ENCODE results near the gene TOLLIP.
"Not testable (repeated sequence)": the region's sequence is repeated elsewhere in the genome, so short reads cannot be mapped to it uniquely, and the experiment has no call there.

Gene TOLLIP

GRCh38 chr11:1264444-1264843, 45.0 kb downstream of the TOLLIP start:
- not testable (repeated sequence) for H3K9me3 ChIP-seq (ENCODE audit: control insufficient read depth, low read length); H3K4me3 ChIP-seq (ENCODE audit: insufficient read depth, low read depth, low read length, poor library complexity, severe bottlenecking); H3K36me3 ChIP-seq (ENCODE audit: control insufficient read depth, insufficient read depth, low read length); H3K27me3 ChIP-seq (replicated peaks; ENCODE audit: control insufficient read depth, insufficient read depth, low read length, poor library complexity, severe bottlenecking); H3K27ac ChIP-seq (ENCODE audit: insufficient read depth, low read length, poor library complexity, severe bottlenecking)
- peaks cover 14% of the 10 kb centered on the region for H3K4me1 ChIP-seq (ENCODE audit: control insufficient read depth, insufficient read depth, low read length, poor library complexity, severe bottlenecking)
- peak in 1 of 3 donors; percentile 16 for DNase-seq

- DNase-seq = no peak
- Histone ChIP-seq H3K27ac (ENCODE audit: insufficient read depth, low read length, poor library complexity, severe bottlenecking) (peak overlapping the region; percentile 66), H3K9me3 (ENCODE audit: control insufficient read depth, low read length) (no peaks in the 10 kb centered on the region), H3K4me3 (ENCODE audit: insufficient read depth, low read depth, low read length, poor library complexity, severe bottlenecking) (peak overlapping the region; percentile 68), H3K27me3 (replicated peaks; ENCODE audit: control insufficient read depth, insufficient read depth, low read length, poor library complexity, severe bottlenecking) (no peaks in the 10 kb centered on the region), H3K36me3 (ENCODE audit: control insufficient read depth, insufficient read depth, low read length) (no peaks in the 10 kb centered on the region), H3K4me1 (ENCODE audit: control insufficient read depth, insufficient read depth, low read length, poor library complexity, severe bottlenecking) (peaks cover 14% of the 10 kb centered on the region)
These were observed 46.4 kb downstream of the TOLLIP start for GRCh38 chr11:1263010-1263409.

GRCh38 chr11:1262172-1263006, 47.0 kb downstream of the TOLLIP start:
- Histone ChIP-seq H3K9me3 (ENCODE audit: control insufficient read depth, low read length) (no peaks in the 10 kb centered on the region), H3K36me3 (ENCODE audit: control insufficient read depth, insufficient read depth, low read length) (no peaks in the 10 kb centered on the region), H3K4me1 (ENCODE audit: control insufficient read depth, insufficient read depth, low read length, poor library complexity, severe bottlenecking) (peaks cover 14% of the 10 kb centered on the region), H3K4me3 (ENCODE audit: insufficient read depth, low read depth, low read length, poor library complexity, severe bottlenecking) (peak overlapping the region; percentile 68), H3K27me3 (replicated peaks; ENCODE audit: control insufficient read depth, insufficient read depth, low read length, poor library complexity, severe bottlenecking) (no peaks in the 10 kb centered on the region), H3K27ac (ENCODE audit: insufficient read depth, low read length, poor library complexity, severe bottlenecking) (peak overlapping the region; percentile 66)
- peak; percentile 67 to 84 (median 68) for DNase-seq

- Histone ChIP-seq H3K4me1 (ENCODE audit: control insufficient read depth, insufficient read depth, low read length, poor library complexity, severe bottlenecking) (peaks cover 14% of the 10 kb centered on the region), H3K4me3 (ENCODE audit: insufficient read depth, low read depth, low read length, poor library complexity, severe bottlenecking) (peak overlapping the region; percentile 68), H3K36me3 (ENCODE audit: control insufficient read depth, insufficient read depth, low read length) (no peaks in the 10 kb centered on the region), H3K27me3 (replicated peaks; ENCODE audit: control insufficient read depth, insufficient read depth, low read length, poor library complexity, severe bottlenecking) (no peaks in the 10 kb centered on the region), H3K27ac (ENCODE audit: insufficient read depth, low read length, poor library complexity, severe bottlenecking) (peak overlapping the region; percentile 66), H3K9me3 (ENCODE audit: control insufficient read depth, low read length) (no peaks in the 10 kb centered on the region)
- DNase-seq = no peak
These were observed 48.0 kb downstream of the TOLLIP start for GRCh38 chr11:1261241-1262071.

DNA sequence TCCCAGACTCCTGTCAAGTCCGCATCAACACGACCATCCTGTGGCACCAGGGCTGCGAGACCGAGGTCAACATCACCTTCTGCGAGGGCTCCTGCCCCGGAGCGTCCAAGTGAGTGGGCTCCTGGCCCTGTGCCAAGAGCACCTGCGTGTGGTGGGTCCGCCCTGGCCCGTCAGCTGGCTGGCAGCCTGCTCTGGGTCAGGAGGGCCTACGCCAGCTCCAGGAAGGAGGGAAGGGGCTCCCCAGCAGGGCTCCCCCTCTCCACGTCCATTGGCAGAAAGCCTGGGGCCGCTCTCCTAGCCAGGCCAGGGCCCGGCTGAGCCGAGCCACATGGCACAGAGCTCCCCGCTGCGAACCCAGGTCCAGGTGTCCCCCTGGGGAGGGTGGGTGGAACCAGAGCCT, 48.8 kb downstream of the TOLLIP start:
- Histone ChIP-seq H3K4me3 (ENCODE audit: insufficient read depth, low read depth, low read length, poor library complexity, severe bottlenecking) (no peak overlapping the region), H3K4me1 (ENCODE audit: control insufficient read depth, insufficient read depth, low read length, poor library complexity, severe bottlenecking) (peaks cover 14% of the 10 kb centered on the region), H3K36me3 (ENCODE audit: control insufficient read depth, insufficient read depth, low read length) (no peaks in the 10 kb centered on the region), H3K27ac (ENCODE audit: insufficient read depth, low read length, poor library complexity, severe bottlenecking) (no peak overlapping the region), H3K27me3 (replicated peaks; ENCODE audit: control insufficient read depth, insufficient read depth, low read length, poor library complexity, severe bottlenecking) (no peaks in the 10 kb centered on the region), H3K9me3 (ENCODE audit: control insufficient read depth, low read length) (no peaks in the 10 kb centered on the region)
- no peak for DNase-seq

- H3K4me1 ChIP-seq (ENCODE audit: control insufficient read depth, insufficient read depth, low read length, poor library complexity, severe bottlenecking) = peaks cover 14% of the 10 kb centered on the region
- peak; percentile 14 to 28 (median 15) for DNase-seq
- no peaks in the 10 kb centered on the region for H3K36me3 ChIP-seq (ENCODE audit: control insufficient read depth, insufficient read depth, low read length)
- H3K27ac ChIP-seq (ENCODE audit: insufficient read depth, low read length, poor library complexity, severe bottlenecking) = no peak overlapping the region
- no peaks in the 10 kb centered on the region for H3K27me3 ChIP-seq (replicated peaks; ENCODE audit: control insufficient read depth, insufficient read depth, low read length, poor library complexity, severe bottlenecking)
- H3K4me3 ChIP-seq (ENCODE audit: insufficient read depth, low read depth, low read length, poor library complexity, severe bottlenecking) = no peak overlapping the region
- no peaks in the 10 kb centered on the region for H3K9me3 ChIP-seq (ENCODE audit: control insufficient read depth, low read length)
These were observed 49.4 kb downstream of the TOLLIP start for GRCh38 chr11:1260023-1260501.

DNA sequence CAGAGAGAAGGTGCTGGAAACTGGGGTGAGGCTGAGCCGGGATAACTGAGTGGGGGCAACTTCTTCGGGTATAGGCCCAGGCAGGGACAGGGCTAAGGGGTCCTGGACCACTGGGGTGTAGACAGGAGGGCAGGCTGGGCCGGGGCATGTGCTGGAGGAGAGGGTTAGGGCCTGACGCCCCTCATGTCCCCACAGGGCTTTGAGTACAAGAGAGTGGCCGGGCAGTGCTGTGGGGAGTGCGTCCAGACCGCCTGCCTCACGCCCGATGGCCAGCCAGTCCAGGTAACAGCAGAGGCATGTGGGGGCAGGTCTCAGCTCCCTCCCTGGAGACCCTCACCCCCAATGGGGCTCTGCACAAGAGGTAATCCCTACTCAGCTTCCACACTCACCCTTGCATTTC, 49.9 kb downstream of the TOLLIP start:
- no peak for DNase-seq
- H3K4me1 ChIP-seq (ENCODE audit: control insufficient read depth, insufficient read depth, low read length, poor library complexity, severe bottlenecking) = peaks cover 14% of the 10 kb centered on the region
- H3K27ac ChIP-seq (ENCODE audit: insufficient read depth, low read length, poor library complexity, severe bottlenecking) = no peak overlapping the region
- no peaks in the 10 kb centered on the region for H3K36me3 ChIP-seq (ENCODE audit: control insufficient read depth, insufficient read depth, low read length)
- no peaks in the 10 kb centered on the region for H3K9me3 ChIP-seq (ENCODE audit: control insufficient read depth, low read length)
- no peaks in the 10 kb centered on the region for H3K27me3 ChIP-seq (replicated peaks; ENCODE audit: control insufficient read depth, insufficient read depth, low read length, poor library complexity, severe bottlenecking)
- no peak overlapping the region for H3K4me3 ChIP-seq (ENCODE audit: insufficient read depth, low read depth, low read length, poor library complexity, severe bottlenecking)

DNA sequence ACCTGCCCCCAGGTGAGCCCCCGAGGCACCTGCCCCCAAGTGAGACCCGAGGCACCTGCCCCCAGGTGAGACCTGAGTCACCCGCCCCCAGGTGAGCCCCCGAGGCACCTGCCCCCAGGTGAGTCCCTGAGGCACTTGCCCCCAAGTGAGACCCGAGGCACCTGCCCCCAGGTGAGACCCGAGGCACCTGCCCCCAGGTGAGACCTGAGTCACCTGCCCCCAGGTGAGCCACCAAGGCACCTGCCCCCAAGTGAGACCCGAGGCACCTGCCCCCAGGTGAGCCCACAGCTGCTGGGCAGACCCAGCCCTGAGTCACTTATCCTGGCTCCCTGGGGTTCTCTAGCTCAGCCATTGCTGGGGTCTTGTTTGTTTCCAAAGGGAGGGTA, 50.4 kb downstream of the TOLLIP start:
- H3K4me1 ChIP-seq (ENCODE audit: control insufficient read depth, insufficient read depth, low read length, poor library complexity, severe bottlenecking) = peaks cover 14% of the 10 kb centered on the region

DNA sequence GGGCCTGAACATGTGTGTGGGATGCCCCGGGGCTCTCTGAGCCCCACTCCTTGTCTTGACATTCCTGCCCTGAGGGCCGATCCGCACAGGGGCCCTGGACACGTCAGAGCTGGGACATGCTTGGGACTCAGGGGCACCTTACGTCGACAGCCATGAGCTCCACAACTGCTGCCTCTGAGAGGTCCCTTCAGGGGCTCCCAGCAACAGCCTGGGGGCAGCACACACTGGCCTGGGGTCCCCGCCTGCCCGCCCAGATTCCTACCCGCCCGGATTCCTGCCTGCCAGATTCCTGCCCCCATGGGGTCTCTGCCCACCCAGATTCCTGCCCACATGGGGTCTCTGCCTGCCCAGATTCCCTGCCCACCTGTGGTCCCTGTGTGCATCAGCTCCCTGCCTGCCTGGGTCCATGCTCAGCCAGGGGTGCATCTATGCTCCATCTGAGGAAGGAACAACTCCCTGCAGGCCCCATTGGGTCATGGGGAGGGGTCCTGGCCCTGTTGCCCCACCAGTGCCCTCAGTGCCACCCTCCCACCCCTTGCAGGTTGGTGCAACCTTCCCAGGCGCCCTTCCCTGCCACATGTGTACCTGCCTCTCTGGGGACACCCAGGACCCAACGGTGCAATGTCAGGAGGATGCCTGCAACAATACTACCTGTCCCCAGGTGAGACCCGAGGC, 50.9 kb downstream of the TOLLIP start:
- no peak for DNase-seq
- Histone ChIP-seq H3K9me3 (ENCODE audit: control insufficient read depth, low read length) (no peaks in the 10 kb centered on the region), H3K4me1 (ENCODE audit: control insufficient read depth, insufficient read depth, low read length, poor library complexity, severe bottlenecking) (peaks cover 14% of the 10 kb centered on the region), H3K27me3 (replicated peaks; ENCODE audit: control insufficient read depth, insufficient read depth, low read length, poor library complexity, severe bottlenecking) (no peaks in the 10 kb centered on the region), H3K36me3 (ENCODE audit: control insufficient read depth, insufficient read depth, low read length) (no peaks in the 10 kb centered on the region), H3K4me3 (ENCODE audit: insufficient read depth, low read depth, low read length, poor library complexity, severe bottlenecking) (no peak overlapping the region), H3K27ac (ENCODE audit: insufficient read depth, low read length, poor library complexity, severe bottlenecking) (no peak overlapping the region)

More for the DNA sequence above, 50.4 kb downstream of the TOLLIP start:
- no peak for DNase-seq
- H3K27ac ChIP-seq (ENCODE audit: insufficient read depth, low read length, poor library complexity, severe bottlenecking) = no peak overlapping the region
- H3K36me3 ChIP-seq (ENCODE audit: control insufficient read depth, insufficient read depth, low read length) = no peaks in the 10 kb centered on the region
- no peaks in the 10 kb centered on the region for H3K9me3 ChIP-seq (ENCODE audit: control insufficient read depth, low read length)
- H3K27me3 ChIP-seq (replicated peaks; ENCODE audit: control insufficient read depth, insufficient read depth, low read length, poor library complexity, severe bottlenecking) = no peaks in the 10 kb centered on the region
- no peak overlapping the region for H3K4me3 ChIP-seq (ENCODE audit: insufficient read depth, low read depth, low read length, poor library complexity, severe bottlenecking)
